Glomerular endothelial cell (primary cell): ENCODE results near the gene PBRM1. TPM values are rescaled to one million over a fixed set of nuclear protein-coding genes. Genes with fewer than 3 reads are reported as not detected.

ENCODE experiments used
- DNase-seq: peaks from one replicate; pipeline ENCODE4 v3.0.0-alpha.2; 2011; ENCODE audit warnings: low read depth, low spot score; ENCODE audit errors: extremely low read depth
- total RNA-seq: library from RNA; depleted of rRNA; stranded (reverse); fragments of >200 nt; gene quantifications from 2 replicates; pipeline ENCODE4 v1.2.3, GENCODE V29; 2015

Gene PBRM1
- total RNA-seq, 1 donor from 2014 or later: 78.4 TPM

- DNase-seq: no peak
Measured at GRCh38 chr3:52513281-52513680, 172.4 kb downstream of the PBRM1 start.

DNA sequence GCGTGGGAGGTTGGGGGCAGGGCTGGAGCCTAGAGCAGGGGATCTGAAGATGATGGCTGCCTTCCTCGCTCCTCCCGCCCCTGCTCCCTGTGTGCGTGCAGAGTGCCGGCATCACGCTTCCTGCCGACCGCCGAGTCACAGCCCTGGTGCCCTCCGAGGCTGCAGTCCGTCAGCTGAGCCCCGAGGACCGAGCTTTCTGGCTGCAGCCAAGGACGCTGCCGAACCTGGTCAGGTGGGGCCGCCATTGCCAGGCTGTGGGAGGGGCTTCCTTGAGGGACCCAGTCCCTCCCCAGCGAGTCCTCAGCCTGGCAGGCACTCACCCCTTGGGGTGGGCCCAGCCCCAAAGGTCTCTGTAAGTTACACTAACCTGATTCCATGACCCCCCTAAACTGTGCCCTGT lies 173.0 kb downstream of the PBRM1 start:
- DNase-seq: no peak

DNA sequence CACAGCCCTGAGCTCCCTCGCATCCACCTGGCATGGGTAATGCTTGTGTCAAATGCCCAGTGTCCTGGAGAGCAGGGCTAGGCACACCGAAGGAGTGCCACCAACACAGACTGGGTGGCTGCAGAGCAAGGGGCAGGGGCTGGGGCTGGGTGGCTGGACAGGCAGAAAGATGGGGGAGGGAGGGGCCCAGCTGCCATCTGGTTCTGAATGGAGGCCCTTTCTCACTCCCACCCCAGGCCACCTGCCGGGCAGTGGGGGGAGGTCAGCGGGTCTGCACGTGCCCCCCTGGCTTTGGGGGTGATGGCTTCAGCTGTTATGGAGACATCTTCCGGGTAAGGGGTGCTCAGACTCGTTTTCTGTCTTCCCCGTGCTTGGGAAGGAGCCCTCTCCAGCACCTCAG lies 173.6 kb downstream of the PBRM1 start:
- no peak for DNase-seq

DNA sequence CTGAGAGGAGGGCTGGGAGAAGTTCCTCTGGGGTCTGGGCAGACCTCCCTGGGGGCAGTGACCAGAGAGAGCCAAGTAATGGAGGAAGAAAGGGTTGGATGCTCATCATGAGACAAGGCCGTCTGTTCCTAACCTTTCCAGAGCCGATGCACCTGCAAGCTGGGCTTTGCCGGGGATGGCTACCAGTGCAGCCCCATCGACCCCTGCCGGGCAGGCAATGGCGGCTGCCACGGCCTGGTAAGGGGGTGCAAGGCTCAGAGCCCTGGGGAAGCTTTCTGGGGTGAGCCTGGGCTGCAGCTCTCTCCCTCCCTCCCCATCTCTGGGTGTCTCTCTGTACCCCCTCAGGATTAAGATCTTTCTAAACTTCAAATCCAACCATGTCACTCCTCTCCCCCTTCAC lies 174.2 kb downstream of the PBRM1 start:
- no peak for DNase-seq

DNA sequence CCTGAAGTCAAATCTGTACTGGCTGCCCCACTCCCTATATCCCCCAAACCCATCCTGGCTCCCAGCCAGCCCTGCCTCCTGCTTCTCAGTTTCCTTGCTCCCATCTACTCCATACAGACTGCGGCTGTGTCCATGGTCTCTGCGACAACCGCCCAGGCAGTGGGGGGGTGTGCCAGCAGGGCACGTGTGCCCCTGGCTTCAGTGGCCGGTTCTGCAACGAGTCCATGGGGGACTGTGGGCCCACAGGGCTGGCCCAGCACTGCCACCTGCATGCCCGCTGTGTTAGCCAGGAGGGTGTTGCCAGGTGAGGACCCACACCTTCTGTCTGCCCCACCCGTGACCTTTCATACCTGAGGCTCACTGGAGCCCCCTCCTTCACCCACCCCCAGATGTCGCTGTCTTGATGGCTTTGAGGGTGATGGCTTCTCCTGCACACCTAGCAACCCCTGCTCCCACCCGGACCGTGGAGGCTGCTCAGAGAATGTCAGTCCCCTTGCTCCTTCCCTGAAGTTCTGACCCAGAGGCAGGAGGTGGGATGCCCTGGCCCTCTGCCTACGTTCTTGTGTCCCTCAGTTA lies 175.9 kb downstream of the PBRM1 start:
- DNase-seq: no peak

- DNase-seq: no peak
Measured at GRCh38 chr3:52507359-52507758, 178.4 kb downstream of the PBRM1 start.

DNA sequence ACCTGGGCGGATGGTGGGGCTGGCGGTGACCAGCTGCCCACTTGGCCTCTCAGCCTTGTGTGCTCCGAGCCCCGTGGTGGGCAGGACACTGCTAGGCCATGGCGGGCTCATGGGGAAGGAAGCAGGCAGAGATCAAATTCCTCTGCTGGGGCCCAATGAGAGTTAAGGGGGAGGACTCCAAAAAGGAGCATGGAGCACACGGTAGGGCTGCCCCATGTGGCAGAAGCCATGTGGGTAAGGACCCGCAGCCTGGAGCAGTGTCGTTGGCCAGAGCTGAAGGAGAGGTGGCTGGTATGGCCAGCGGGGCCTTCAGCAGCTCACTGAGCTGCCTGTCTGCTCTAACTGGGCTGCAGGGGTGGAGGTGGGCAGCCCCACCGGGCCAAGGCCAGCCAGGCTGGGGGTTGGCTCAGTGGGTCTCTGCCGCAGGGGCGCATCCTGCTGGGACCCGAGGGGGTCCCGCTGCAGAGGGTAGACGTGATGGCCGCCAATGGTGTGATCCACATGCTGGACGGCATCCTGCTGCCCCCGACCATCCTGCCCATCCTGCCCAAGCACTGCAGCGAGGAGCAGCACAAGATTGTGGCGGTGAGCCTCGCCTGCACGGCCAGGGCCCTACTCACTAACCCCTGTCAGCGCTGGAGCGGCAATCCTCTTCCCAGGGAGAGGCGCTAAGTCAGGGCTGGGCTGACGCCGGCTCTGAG lies 179.3 kb downstream of the PBRM1 start:
- no peak for DNase-seq

DNA sequence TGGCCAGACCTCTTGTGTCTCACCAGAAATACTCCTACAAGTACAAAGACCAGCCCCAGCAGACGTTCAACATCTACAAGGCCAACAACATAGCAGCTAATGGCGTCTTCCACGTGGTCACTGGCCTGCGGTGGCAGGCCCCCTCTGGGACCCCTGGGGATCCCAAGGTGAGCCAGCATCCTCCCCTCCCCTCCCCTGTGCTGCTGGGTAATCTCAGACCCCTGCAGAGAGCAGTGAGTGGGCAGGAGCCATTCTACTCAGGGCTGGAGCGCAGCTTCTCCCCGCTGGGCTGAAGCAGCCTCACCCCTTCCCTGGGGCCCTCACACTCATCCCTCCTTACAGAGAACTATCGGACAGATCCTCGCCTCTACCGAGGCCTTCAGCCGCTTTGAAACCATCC lies 180.7 kb downstream of the PBRM1 start:
- DNase-seq: no peak

DNA sequence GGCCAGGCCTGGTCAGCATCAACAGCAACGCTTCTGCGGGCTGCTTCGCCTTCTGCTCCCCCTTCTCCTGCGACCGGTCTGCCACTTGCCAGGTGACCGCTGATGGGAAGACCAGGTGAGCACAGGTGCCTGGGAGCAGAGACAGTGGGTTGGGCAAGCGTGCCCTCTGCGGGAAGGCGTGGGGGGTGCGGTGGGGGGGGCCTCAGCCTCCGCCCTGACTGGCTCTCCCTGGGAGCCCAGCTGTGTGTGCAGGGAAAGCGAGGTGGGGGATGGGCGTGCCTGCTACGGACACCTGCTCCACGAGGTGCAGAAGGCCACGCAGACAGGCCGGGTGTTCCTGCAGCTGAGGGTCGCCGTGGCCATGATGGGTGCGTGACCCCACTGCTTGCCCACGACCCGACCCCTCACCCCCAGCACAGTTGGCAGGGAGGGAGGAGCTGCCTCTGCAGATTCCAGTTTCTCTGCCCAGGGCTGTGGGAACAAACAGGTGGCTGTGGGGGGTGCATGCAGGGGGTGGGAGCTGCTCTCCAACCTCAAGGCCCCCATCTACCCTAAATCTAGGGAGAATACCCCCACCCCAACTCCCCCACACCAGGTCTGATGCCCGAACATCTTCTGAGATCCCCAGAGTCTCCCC lies 181.8 kb downstream of the PBRM1 start:
- no peak for DNase-seq

- no peak for DNase-seq
Measured at GRCh38 chr3:52502808-52503350, 182.8 kb downstream of the PBRM1 start.

GRCh38 chr3:52502001-52502400 lies 183.7 kb downstream of the PBRM1 start:
- no peak for DNase-seq

- no peak for DNase-seq
Measured at GRCh38 chr3:52501046-52501445, 184.7 kb downstream of the PBRM1 start.

GRCh38 chr3:52498137-52499054 lies 187.3 kb downstream of the PBRM1 start:
- no peak for DNase-seq

- DNase-seq: no peak
Measured at GRCh38 chr3:52495777-52496602, 189.7 kb downstream of the PBRM1 start.

Other genes starting within 250 kb of the PBRM1 start
- gene SEMA3G, start 240.8 kb downstream of the PBRM1 start, total RNA-seq: 4.9 and 61.3 TPM in 2 replicates
- not detected in 2 replicates for gene TNNC1, start 231.9 kb downstream of the PBRM1 start, total RNA-seq
- gene NISCH, start 230.3 kb downstream of the PBRM1 start, total RNA-seq: 90.7 and 113 TPM in 2 replicates
- gene STAB1, start 190.6 kb downstream of the PBRM1 start, total RNA-seq: 277 and 404 TPM in 2 replicates
- gene NT5DC2, start 152.1 kb downstream of the PBRM1 start, total RNA-seq: 134 and 228 TPM in 2 replicates
- 0.97 and 23.6 TPM in 2 replicates for gene UQCC5, start 149.3 kb downstream of the PBRM1 start, total RNA-seq
- gene GNL3, start 119 bp upstream of the PBRM1 start, total RNA-seq: 59.8 and 70.0 TPM in 2 replicates
- 93.5 and 93.6 TPM in 2 replicates for gene GLT8D1, start 19.9 kb upstream of the PBRM1 start, total RNA-seq
- gene SPCS1, start 20.2 kb upstream of the PBRM1 start, total RNA-seq: 156 and 169 TPM in 2 replicates
- 6.3 and 13.7 TPM in 2 replicates for gene NEK4, start 85.0 kb upstream of the PBRM1 start, total RNA-seq
- gene ITIH1, start 91.7 kb upstream of the PBRM1 start, total RNA-seq: not detected in 2 replicates
- not detected in 2 replicates for gene ITIH3, start 108.9 kb upstream of the PBRM1 start, total RNA-seq
- gene ITIH4, start 144.8 kb upstream of the PBRM1 start, total RNA-seq: 0.29 TPM in 1 of 2 replicates, not detected in the other
- 2.7 TPM in 1 of 2 replicates, not detected in the other for gene MUSTN1, start 149.1 kb upstream of the PBRM1 start, total RNA-seq
- gene STIMATE, start 211.6 kb upstream of the PBRM1 start, total RNA-seq: 14.0 and 28.5 TPM in 2 replicates